Stimulated activated CD8-positive, alpha-beta memory T cell treated with anti-CD3 and anti-CD28 coated beads, Interleukin-7, amount 100 ng/mL, for 4 hours (primary cell): ENCODE results near the gene ESRRA.

ENCODE experiments used
- DNase-seq, 2 donors: peaks; one replicate each; pipeline ENCODE4 v3.0.0-alpha.2; 2020; ENCODE audit warnings: low read depth in 2 of 2

ESRRA gene

GRCh38 chr11:64351136-64351631 lies 45.9 kb downstream of the ESRRA start:
- DNase-seq: no peak

- no peak for DNase-seq
These were observed 47.0 kb downstream of the ESRRA start for GRCh38 chr11:64352099-64352994.

- DNase-seq: no peak
These were observed 47.8 kb downstream of the ESRRA start for GRCh38 chr11:64352995-64353714.

GRCh38 chr11:64353715-64354506 lies 48.6 kb downstream of the ESRRA start:
- DNase-seq: no peak

GRCh38 chr11:64355078-64355940 lies 50.0 kb downstream of the ESRRA start:
- DNase-seq: no peak

- DNase-seq: no peak
These were observed 51.4 kb downstream of the ESRRA start for GRCh38 chr11:64356498-64357411.

- DNase-seq: no peak
These were observed 52.1 kb downstream of the ESRRA start for GRCh38 chr11:64357446-64357845.

GRCh38 chr11:64357904-64358535 lies 52.7 kb downstream of the ESRRA start:
- peak in 1 of 2 donors; percentile 48 for DNase-seq

- DNase-seq: no peak
These were observed 53.2 kb downstream of the ESRRA start for GRCh38 chr11:64358536-64358906.

GRCh38 chr11:64358907-64359711 lies 53.8 kb downstream of the ESRRA start, which contains the start of gene RPS6KA4:
TSS of gene RPS6KA4 (plus strand) at chr11:64359162. CDS start at chr11:64359236, 74 bp downstream.
- peak in 1 of 2 donors; percentile 48 for DNase-seq

GRCh38 chr11:64359712-64360445 lies 54.6 kb downstream of the ESRRA start:
- no peak for DNase-seq

GRCh38 chr11:64360448-64360921 lies 55.2 kb downstream of the ESRRA start:
- DNase-seq: no peak

GRCh38 chr11:64361659-64362058 lies 56.3 kb downstream of the ESRRA start:
- DNase-seq: no peak

- DNase-seq: no peak
These were observed 57.0 kb downstream of the ESRRA start for GRCh38 chr11:64362339-64362738.

- no peak for DNase-seq
These were observed 59.1 kb downstream of the ESRRA start for GRCh38 chr11:64364435-64364834.

GRCh38 chr11:64364911-64365310 lies 59.6 kb downstream of the ESRRA start:
- DNase-seq: no peak
